Measurements from ENCODE around the gene FAM168B. TPM values are rescaled to one million over a fixed set of nuclear protein-coding genes. Genes with fewer than 3 reads are reported as not detected.
"Not testable (repeated sequence)": the region's sequence is repeated elsewhere in the genome, so short reads cannot be mapped to it uniquely, and the experiment has no call there.

The FAM168B gene
- polyA plus RNA-seq, 1 experiment = 84.3 TPM

- H3K27me3 ChIP-seq (ENCODE audit: control insufficient read depth, insufficient read depth, low read length) = no peaks in the 10 kb centered on the region
- no peak overlapping the region for H3K27ac ChIP-seq (ENCODE audit: low read depth, low read length)
- no peaks in the 10 kb centered on the region for H3K9me3 ChIP-seq (ENCODE audit: control insufficient read depth, insufficient read depth, low read length)
- no peak for TF ChIP-seq CTCF (IDR thresholded peaks at IDR 0.05; ENCODE audit: low read depth, low read length)
- DNase-seq (ENCODE audit: low read depth, low spot score) = no peak
- POLR2A ChIA-PET = interaction anchor here (0.6 kb wide), 1 partner anchor 9 kb away, joined by 3 read pairs; no protein-coding TSS in a partner anchor
- no peak overlapping the region for H3K4me3 ChIP-seq (ENCODE audit: low read depth, low read length)
- CTCF ChIA-PET = no interaction called here
These were observed 29.2 kb upstream of the FAM168B start for GRCh38 chr2:131122496-131122895.

GRCh38 chr2:131121464-131121863 lies 28.2 kb upstream of the FAM168B start:
- no peaks in the 10 kb centered on the region for H3K9me3 ChIP-seq (ENCODE audit: control insufficient read depth, insufficient read depth, low read length)
- H3K27ac ChIP-seq (ENCODE audit: low read depth, low read length) = no peak overlapping the region
- ChIA-PET CTCF (no interaction called here), POLR2A (no interaction called here)
- TF ChIP-seq CTCF (IDR thresholded peaks at IDR 0.05; ENCODE audit: low read depth, low read length) = no peak
- no peaks in the 10 kb centered on the region for H3K27me3 ChIP-seq (ENCODE audit: control insufficient read depth, insufficient read depth, low read length)
- H3K4me3 ChIP-seq (ENCODE audit: low read depth, low read length) = no peak overlapping the region
- DNase-seq (ENCODE audit: low read depth, low spot score) = no peak

GRCh38 chr2:131120815-131121317 lies 27.6 kb upstream of the FAM168B start:
- DNase-seq (ENCODE audit: low read depth, low spot score) = no peak
- no peaks in the 10 kb centered on the region for H3K9me3 ChIP-seq (ENCODE audit: control insufficient read depth, insufficient read depth, low read length)

GRCh38 chr2:131115752-131116151 lies 22.5 kb upstream of the FAM168B start:
- CTCF ChIA-PET = no interaction called here
- no peak for DNase-seq (ENCODE audit: low read depth, low spot score)
- Histone ChIP-seq H3K27me3 (ENCODE audit: control insufficient read depth, insufficient read depth, low read length) (no peaks in the 10 kb centered on the region), H3K9me3 (ENCODE audit: control insufficient read depth, insufficient read depth, low read length) (no peaks in the 10 kb centered on the region), H3K27ac (ENCODE audit: low read depth, low read length) (no peak overlapping the region), H3K4me3 (ENCODE audit: low read depth, low read length) (no peak overlapping the region)
- POLR2A ChIA-PET = no interaction called here
- no peak for TF ChIP-seq CTCF (IDR thresholded peaks at IDR 0.05; ENCODE audit: low read depth, low read length)

More at GRCh38 chr2:131120815-131121317, 27.6 kb upstream of the FAM168B start:
- no peak overlapping the region for H3K4me3 ChIP-seq (ENCODE audit: low read depth, low read length)
- ChIA-PET CTCF (no interaction called here), POLR2A (no interaction called here)
- H3K27me3 ChIP-seq (ENCODE audit: control insufficient read depth, insufficient read depth, low read length) = no peaks in the 10 kb centered on the region
- no peak for TF ChIP-seq CTCF (IDR thresholded peaks at IDR 0.05; ENCODE audit: low read depth, low read length)
- H3K27ac ChIP-seq (ENCODE audit: low read depth, low read length) = no peak overlapping the region

- H3K9me3 ChIP-seq (ENCODE audit: control insufficient read depth, insufficient read depth, low read length); POLR2A ChIA-PET; H3K27ac ChIP-seq (ENCODE audit: low read depth, low read length); H3K4me3 ChIP-seq (ENCODE audit: low read depth, low read length); DNase-seq (ENCODE audit: low read depth, low spot score); CTCF ChIA-PET; H3K27me3 ChIP-seq (ENCODE audit: control insufficient read depth, insufficient read depth, low read length): not testable (repeated sequence)
These were observed 21.7 kb upstream of the FAM168B start for GRCh38 chr2:131114950-131115349.
